Measurements from ENCODE around the gene WWOX.
A peak's percentile ranks its signal among the peaks of the same experiment; 100 is the strongest.

The WWOX gene

DNA sequence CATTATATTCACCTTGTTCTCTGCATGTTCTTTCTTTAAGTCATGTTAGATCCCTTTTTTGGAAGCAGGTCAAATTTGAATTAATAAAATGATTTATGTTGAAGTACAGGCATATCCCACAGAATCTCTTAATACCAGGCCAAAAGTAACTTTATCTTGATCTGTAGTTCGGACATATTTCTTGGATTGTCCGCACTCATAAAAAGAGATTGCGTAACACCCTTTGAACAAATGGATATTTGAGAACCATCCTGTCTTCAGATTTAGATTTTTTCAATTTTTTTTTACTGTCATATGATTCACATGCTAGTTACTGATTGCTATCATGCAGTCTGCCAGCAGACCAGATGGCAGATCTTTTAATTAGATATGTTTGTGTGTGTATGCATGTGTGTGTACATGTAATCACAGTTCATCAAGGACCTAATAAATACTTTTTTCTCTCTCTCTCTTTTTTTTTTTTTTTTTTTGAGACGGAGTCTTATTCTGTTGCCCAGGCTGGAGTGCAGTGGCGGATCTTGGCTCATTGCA, 352.6 kb downstream of the WWOX start:
- ATAC-seq, result no peak
- TF ChIP-seq ISL1 (CRISPR knock-in tag; IDR thresholded peaks at IDR 0.05), result peak; percentile 62
- TF ChIP-seq TCF4 (CRISPR knock-in tag; IDR thresholded peaks at IDR 0.05; ENCODE audit: borderline replicate concordance), result no peak
- no peak for TF ChIP-seq ZNF8 (CRISPR knock-in tag; IDR thresholded peaks at IDR 0.05)

DNA sequence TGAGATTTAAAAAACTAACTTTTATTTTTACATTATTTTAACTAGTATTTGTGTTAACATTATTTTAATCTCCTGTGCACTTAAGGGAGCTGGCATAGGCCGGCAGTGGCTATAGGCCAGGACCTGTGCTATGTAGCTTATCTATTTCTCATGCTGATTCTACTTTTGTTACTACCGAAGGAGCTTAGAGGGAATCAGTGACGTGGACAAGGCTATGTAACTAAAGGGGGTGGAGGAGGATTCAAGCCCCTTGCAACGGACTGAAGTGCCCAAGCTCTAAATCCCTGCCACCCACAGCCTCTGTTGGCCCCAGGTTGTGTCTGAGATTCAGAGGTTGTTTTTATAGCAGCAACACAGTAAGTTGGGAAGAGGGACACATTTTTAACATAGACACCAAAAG, 356.4 kb downstream of the WWOX start:
- TF ChIP-seq PPARA (CRISPR knock-in tag; IDR thresholded peaks at IDR 0.05; ENCODE audit: borderline replicate concordance) (no peak), ARNTL (CRISPR knock-in tag; IDR thresholded peaks at IDR 0.05; ENCODE audit: borderline replicate concordance, low read depth) (no peak), ZFP3 (CRISPR knock-in tag; IDR thresholded peaks at IDR 0.05) (no peak), SNAI2 (CRISPR knock-in tag; IDR thresholded peaks at IDR 0.05) (no peak), POU6F1 (CRISPR knock-in tag; IDR thresholded peaks at IDR 0.05; ENCODE audit: borderline replicate concordance, low read depth) (no peak), ISL1 (CRISPR knock-in tag; IDR thresholded peaks at IDR 0.05) (no peak), ZC3H10 (CRISPR knock-in tag; IDR thresholded peaks at IDR 0.05) (no peak), CREB5 (CRISPR knock-in tag; IDR thresholded peaks at IDR 0.05; ENCODE audit: low read depth) (no peak), ZNF8 (CRISPR knock-in tag; IDR thresholded peaks at IDR 0.05) (no peak), TCF4 (CRISPR knock-in tag; IDR thresholded peaks at IDR 0.05; ENCODE audit: borderline replicate concordance) (no peak), ZNF70 (CRISPR knock-in tag; IDR thresholded peaks at IDR 0.05) (no peak), OSR1 (CRISPR knock-in tag; IDR thresholded peaks at IDR 0.05) (no peak), ZFP30 (CRISPR knock-in tag; IDR thresholded peaks at IDR 0.05) (no peak), CSRNP3 (CRISPR knock-in tag; IDR thresholded peaks at IDR 0.05) (no peak), CSDC2 (CRISPR knock-in tag; IDR thresholded peaks at IDR 0.05) (no peak), RARB (CRISPR knock-in tag; IDR thresholded peaks at IDR 0.05) (no peak), TOX (CRISPR knock-in tag; IDR thresholded peaks at IDR 0.05; ENCODE audit: borderline replicate concordance) (no peak), BACH2 (CRISPR knock-in tag; IDR thresholded peaks at IDR 0.05; ENCODE audit: borderline replicate concordance) (no peak)
- no peak for ATAC-seq

DNA sequence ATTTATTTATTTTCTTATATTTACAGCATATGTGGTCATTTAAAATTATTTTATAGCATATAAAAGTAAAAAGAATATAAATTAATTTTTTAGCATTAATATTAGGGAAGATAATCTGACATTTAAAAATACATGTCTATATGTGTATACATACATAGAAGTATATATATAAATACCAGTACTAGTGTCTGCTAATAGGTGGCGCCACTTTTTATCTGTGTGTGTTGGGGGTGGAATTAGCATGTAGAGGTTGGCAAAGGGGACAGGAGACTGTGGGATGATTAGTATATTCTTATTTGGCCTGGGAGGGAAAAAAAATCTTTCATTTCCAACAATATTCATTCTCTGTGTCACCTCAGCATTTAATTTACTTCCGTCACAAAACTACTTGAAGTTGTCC, 359.1 kb downstream of the WWOX start:
- TF ChIP-seq CSDC2 (CRISPR knock-in tag; IDR thresholded peaks at IDR 0.05) (no peak), ZNF70 (CRISPR knock-in tag; IDR thresholded peaks at IDR 0.05) (no peak), RARB (CRISPR knock-in tag; IDR thresholded peaks at IDR 0.05) (no peak), ESRRG (CRISPR knock-in tag; IDR thresholded peaks at IDR 0.05) (no peak), CSRNP3 (CRISPR knock-in tag; IDR thresholded peaks at IDR 0.05) (no peak), POU6F1 (CRISPR knock-in tag; IDR thresholded peaks at IDR 0.05; ENCODE audit: borderline replicate concordance, low read depth) (no peak), ZNF8 (CRISPR knock-in tag; IDR thresholded peaks at IDR 0.05) (no peak), PATZ1 (CRISPR knock-in tag; IDR thresholded peaks at IDR 0.05; ENCODE audit: borderline replicate concordance) (no peak), SNAI2 (CRISPR knock-in tag; IDR thresholded peaks at IDR 0.05) (no peak), PPARA (CRISPR knock-in tag; IDR thresholded peaks at IDR 0.05; ENCODE audit: borderline replicate concordance) (no peak), BACH2 (CRISPR knock-in tag; IDR thresholded peaks at IDR 0.05; ENCODE audit: borderline replicate concordance) (no peak), ZNF565 (CRISPR knock-in tag; conservative IDR thresholded peaks at IDR 0.05; ENCODE audit: low read depth) (no peak)

More for the DNA sequence above, 359.1 kb downstream of the WWOX start:
- ATAC-seq, result no peak

Data from SK-N-SH treated with all-trans-retinoic acid at 6 μM for 48 hours (cell line).